GM18951 (cell line): ENCODE measurements around the gene ADNP.

ENCODE experiments used
- POLR2A ChIP-seq: IDR thresholded peaks from 4 replicates; pipeline ENCODE4 v1.6.1; 2011; ENCODE audit warnings: mild to moderate bottlenecking; ENCODE audit not compliant: insufficient read length, insufficient read depth; ENCODE audit errors: extremely low read depth
- in situ Hi-C: fragments of 300-500 bp; cut with MboI; formaldehyde crosslinking; loops from one replicate; pipeline ENCODE4 v1.12.0; 2022; ENCODE audit warnings: low sequenced_read_pairs, mixed read lengths, inconsistent platforms; ENCODE audit not compliant: unreplicated experiment

ADNP gene

GRCh38 chr20:50928469-50928868, 2.8 kb downstream of the ADNP start:
- no peak for TF ChIP-seq POLR2A
- in situ Hi-C loops = loop anchor here (10.0 kb wide), 1 partner anchor 114 kb away; no protein-coding TSS in a partner anchor

- TF ChIP-seq POLR2A = no peak
- in situ Hi-C loops = loop anchor here (10.0 kb wide), 1 partner anchor 112 kb away; no protein-coding TSS in a partner anchor
Measured at GRCh38 chr20:50926530-50926929, 4.7 kb downstream of the ADNP start.

GRCh38 chr20:50924261-50924920, 6.8 kb downstream of the ADNP start:
- in situ Hi-C loops = loop anchor here (10.0 kb wide), 1 partner anchor 110 kb away; no protein-coding TSS in a partner anchor
- TF ChIP-seq POLR2A = no peak

DNA sequence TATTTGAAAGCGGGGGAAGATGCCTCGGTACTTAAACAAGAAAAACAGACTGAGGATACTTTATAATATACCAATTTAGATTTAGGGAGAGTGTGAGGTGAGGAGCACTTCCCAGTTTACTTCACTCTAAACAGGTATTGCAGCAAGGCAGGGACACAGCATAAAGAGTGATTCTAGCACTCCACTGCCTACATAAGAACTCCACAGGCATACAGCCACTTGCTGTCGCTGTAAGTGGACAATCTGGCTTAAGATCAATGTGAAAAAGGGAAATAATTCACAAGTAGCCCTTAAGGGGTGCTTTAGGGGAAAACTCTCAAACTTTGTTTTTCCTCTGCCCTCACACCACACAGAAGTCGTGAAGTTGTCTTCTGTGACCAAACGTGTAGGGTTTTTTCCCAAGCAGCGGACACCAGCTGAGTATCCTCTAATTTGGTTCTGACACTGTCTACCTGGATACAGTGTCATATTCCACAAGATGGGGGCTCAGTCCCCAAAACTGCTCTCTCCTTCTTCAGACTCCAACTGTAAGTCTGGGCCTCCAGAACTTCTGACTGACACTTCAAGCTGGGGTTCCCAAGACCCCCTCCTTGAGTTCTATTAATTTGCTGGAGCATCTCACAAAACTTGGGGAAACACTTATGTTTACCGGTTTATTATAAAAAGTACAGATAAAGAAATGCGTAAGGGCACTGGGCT, 9.3 kb downstream of the ADNP start:
- in situ Hi-C loops = loop anchor here (10.0 kb wide), 1 partner anchor 107 kb away; no protein-coding TSS in a partner anchor
- TF ChIP-seq POLR2A = no peak

- in situ Hi-C loops = loop anchor here (10.0 kb wide), 1 partner anchor 106 kb away; no protein-coding TSS in a partner anchor
Measured at GRCh38 chr20:50920997-50921396, 10.2 kb downstream of the ADNP start.

GRCh38 chr20:50919567-50919966, 11.7 kb downstream of the ADNP start:
- no peak for TF ChIP-seq POLR2A
- in situ Hi-C loops = no loop called here

More at GRCh38 chr20:50920997-50921396, 10.2 kb downstream of the ADNP start:
- TF ChIP-seq POLR2A = no peak

DNA sequence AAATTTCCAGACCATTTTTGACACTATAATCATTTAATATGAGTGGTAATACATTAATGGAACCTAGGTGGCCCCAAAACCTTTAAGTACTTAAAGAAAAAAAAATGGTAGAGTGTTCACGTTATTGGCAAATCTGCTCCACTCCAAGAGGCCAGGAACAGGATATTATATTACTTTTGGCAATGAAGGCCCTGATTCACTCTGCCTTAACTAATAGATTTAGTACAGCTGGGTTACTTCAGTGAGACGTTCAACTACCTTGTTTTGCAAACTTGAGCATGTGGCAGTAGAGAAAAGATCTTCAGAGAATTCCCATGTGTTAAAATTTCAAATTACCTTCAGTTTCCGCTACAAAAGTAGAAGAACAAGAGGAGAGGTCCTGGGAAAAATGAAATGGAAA, 12.8 kb downstream of the ADNP start:
- no peak for TF ChIP-seq POLR2A
- in situ Hi-C loops = no loop called here

DNA sequence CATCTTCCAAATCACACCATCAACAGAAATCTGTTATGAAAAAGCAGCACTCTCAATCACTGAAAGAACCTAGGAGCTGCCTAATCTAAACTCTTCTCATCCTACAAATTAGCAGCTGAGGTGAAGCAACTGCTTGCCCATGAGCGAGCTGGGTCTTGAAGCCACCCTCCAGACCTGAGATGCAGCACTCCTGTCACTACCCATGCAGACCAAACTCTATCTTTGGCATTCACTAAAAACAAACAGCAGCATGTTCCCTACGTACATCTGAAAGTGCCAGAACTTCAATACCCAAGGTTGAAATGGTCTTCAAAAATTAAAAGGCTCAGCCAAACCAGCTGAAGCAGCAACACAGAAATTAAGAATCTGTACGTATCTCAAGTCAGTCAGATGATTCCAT, 14.3 kb downstream of the ADNP start:
- TF ChIP-seq POLR2A = no peak
- in situ Hi-C loops = no loop called here

DNA sequence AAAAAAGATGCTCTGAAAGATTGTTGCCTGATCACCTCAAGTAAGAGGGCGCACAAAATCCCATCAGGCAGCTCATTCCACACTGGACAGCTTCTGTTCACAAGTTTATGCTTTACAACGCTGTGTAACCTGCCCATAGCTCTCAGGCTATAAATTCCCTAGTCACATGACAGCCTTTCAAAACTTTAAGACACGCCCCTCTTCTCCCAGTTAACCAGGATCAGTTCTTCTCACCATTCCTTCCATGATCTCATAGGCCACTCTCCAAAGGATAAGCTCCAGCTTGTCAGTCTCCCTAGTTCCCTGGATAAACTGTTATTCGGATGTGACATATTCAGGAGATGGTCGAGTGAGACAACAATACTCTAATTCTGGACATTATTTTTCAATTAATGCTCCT, 15.0 kb downstream of the ADNP start:
- in situ Hi-C loops = no loop called here
- TF ChIP-seq POLR2A = no peak

GRCh38 chr20:50915424-50915823, 15.8 kb downstream of the ADNP start:
- in situ Hi-C loops = no loop called here
- TF ChIP-seq POLR2A = no peak

GRCh38 chr20:50913690-50914375, 17.4 kb downstream of the ADNP start:
- in situ Hi-C loops = no loop called here
- no peak for TF ChIP-seq POLR2A

DNA sequence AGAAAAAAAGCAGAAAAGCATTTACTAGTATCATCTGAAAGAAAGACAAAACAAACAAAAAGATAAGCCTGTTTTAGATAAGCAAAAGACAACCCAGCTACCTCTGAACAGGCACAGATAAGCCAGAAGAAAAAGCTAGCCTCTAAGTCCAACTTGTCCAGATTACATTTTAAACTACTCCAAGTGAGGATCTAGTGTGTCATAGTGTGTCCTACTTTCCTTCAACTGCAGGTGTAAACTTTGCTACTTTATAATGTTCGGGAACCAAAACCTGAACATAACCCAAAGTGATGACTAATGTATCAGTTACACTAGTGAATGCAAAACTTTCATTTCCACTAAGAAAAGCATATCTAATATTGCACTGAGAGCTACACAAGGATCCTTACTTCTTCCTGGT, 19.5 kb downstream of the ADNP start:
- in situ Hi-C loops = no loop called here
- no peak for TF ChIP-seq POLR2A

GRCh38 chr20:50911030-50911429, 20.2 kb downstream of the ADNP start:
- TF ChIP-seq POLR2A = no peak
- in situ Hi-C loops = no loop called here

DNA sequence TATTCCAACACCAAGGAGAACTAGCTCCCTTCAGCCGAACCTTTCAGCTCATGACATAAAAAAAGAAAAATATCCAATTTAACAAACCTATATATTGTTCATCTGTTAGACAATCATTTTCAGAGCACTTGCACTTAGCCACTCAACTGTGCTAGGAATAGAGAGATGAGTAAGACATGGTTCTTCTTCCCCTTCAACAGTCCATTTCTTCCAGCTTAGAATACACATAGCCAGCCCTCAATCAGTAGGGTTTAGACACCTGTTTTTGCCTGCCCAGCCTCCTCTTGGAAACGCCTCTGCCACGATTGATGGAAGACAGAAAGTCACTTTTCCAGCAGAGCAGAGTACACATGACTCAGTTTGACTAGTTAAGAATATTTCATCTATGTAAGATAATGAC, 21.8 kb downstream of the ADNP start:
- TF ChIP-seq POLR2A = no peak

GRCh38 chr20:50904067-50904570, 27.1 kb downstream of the ADNP start:
- in situ Hi-C loops = no loop called here

More for the DNA sequence above, 21.8 kb downstream of the ADNP start:
- in situ Hi-C loops = no loop called here

More at GRCh38 chr20:50904067-50904570, 27.1 kb downstream of the ADNP start:
- no peak for TF ChIP-seq POLR2A
